OCI-LY7 (cell line): ENCODE results near the gene SPATA3.

Source experiments
- EZH2phosphoT487 ChIP-seq: fragments of 200-600 bp; sonication (generic); IDR thresholded peaks from 2 replicates; pipeline ENCODE4 v1.6.1; 2018; ENCODE audit warnings: low read depth, borderline replicate concordance, mild to moderate bottlenecking, mixed run types, antibody characterized with exemption, low read length, moderate library complexity, mixed read lengths
- TF ChIP-seq, protein P1 (sequence below): fragments of 200-600 bp; sonication (generic); conservative IDR thresholded peaks from 2 replicates; pipeline ENCODE4 v1.5.1; 2014; ENCODE audit warnings: mild to moderate bottlenecking, antibody characterized with exemption, low read length, moderate library complexity, mixed read lengths

GRCh38 chr2:230969659-230970015 lies 26.3 kb upstream of the SPATA3 start:
- TF ChIP-seq, protein P1, sequence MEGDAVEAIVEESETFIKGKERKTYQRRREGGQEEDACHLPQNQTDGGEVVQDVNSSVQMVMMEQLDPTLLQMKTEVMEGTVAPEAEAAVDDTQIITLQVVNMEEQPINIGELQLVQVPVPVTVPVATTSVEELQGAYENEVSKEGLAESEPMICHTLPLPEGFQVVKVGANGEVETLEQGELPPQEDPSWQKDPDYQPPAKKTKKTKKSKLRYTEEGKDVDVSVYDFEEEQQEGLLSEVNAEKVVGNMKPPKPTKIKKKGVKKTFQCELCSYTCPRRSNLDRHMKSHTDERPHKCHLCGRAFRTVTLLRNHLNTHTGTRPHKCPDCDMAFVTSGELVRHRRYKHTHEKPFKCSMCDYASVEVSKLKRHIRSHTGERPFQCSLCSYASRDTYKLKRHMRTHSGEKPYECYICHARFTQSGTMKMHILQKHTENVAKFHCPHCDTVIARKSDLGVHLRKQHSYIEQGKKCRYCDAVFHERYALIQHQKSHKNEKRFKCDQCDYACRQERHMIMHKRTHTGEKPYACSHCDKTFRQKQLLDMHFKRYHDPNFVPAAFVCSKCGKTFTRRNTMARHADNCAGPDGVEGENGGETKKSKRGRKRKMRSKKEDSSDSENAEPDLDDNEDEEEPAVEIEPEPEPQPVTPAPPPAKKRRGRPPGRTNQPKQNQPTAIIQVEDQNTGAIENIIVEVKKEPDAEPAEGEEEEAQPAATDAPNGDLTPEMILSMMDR: no peak
- TF ChIP-seq EZH2phosphoT487: no peak
